HG02610 (cell line): ENCODE measurements around the gene PCDH12.

Experiments
- ATAC-seq: cut with Tn5 transposase; IDR thresholded peaks from one replicate; pipeline ENCODE4 v1.9.1; 2021; ENCODE audit warnings: mild to moderate bottlenecking, moderate library complexity; ENCODE audit not compliant: unreplicated experiment

PCDH12 gene

GRCh38 chr5:141958113-141958512 lies at the start of gene PCDH12:
TSS of gene PCDH12 (minus strand) at chr5:141958202. CDS start at chr5:141957851, 351 bp downstream.
- ATAC-seq, result no peak

- ATAC-seq, result peak; percentile 14
These were observed 49.2 kb upstream of the PCDH12 start for GRCh38 chr5:142007237-142007544.

- peak; percentile 60 for ATAC-seq
These were observed 48.6 kb upstream of the PCDH12 start for GRCh38 chr5:142006363-142007236.

- ATAC-seq, result no peak
These were observed 45.3 kb upstream of the PCDH12 start for GRCh38 chr5:142003266-142003800.

- ATAC-seq, result no peak
These were observed 42.9 kb upstream of the PCDH12 start for GRCh38 chr5:142000704-142001484.

GRCh38 chr5:142000173-142000572 lies 42.2 kb upstream of the PCDH12 start:
- no peak for ATAC-seq

GRCh38 chr5:141997358-141997960 lies 39.5 kb upstream of the PCDH12 start:
- no peak for ATAC-seq

- no peak for ATAC-seq
These were observed 37.7 kb upstream of the PCDH12 start for GRCh38 chr5:141995656-141996055.

GRCh38 chr5:141994511-141995136 lies 36.6 kb upstream of the PCDH12 start:
- no peak for ATAC-seq

- no peak for ATAC-seq
These were observed 34.5 kb upstream of the PCDH12 start for GRCh38 chr5:141992349-141992963.

- no peak for ATAC-seq
These were observed 31.7 kb upstream of the PCDH12 start for GRCh38 chr5:141989720-141990119.

GRCh38 chr5:141986072-141986471 lies 28.1 kb upstream of the PCDH12 start:
- ATAC-seq, result no peak

GRCh38 chr5:141982626-141983025 lies 24.6 kb upstream of the PCDH12 start:
- ATAC-seq, result no peak

- ATAC-seq, result no peak
These were observed 20.4 kb upstream of the PCDH12 start for GRCh38 chr5:141978389-141978788.

- ATAC-seq, result no peak
These were observed 18.2 kb upstream of the PCDH12 start for GRCh38 chr5:141976176-141976575.

- no peak for ATAC-seq
These were observed 16.0 kb upstream of the PCDH12 start for GRCh38 chr5:141973871-141974595.

- ATAC-seq, result peak; percentile 58
These were observed 12.1 kb upstream of the PCDH12 start for GRCh38 chr5:141969783-141970771.

- peak; percentile 94 for ATAC-seq
These were observed 11.1 kb upstream of the PCDH12 start, which contains the start of gene RNF14 for GRCh38 chr5:141968914-141969608. TSS of gene RNF14 (plus strand) at chr5:141969105. CDS start at chr5:141973589, 4,484 bp downstream.
